OCI-M2 (cell line): ENCODE measurements around the gene AEN.

Experiments used
- DNase-seq: peaks from one replicate; lab custom pipeline; 2025; ENCODE audit not compliant: unreplicated experiment; lab: John Stamatoyannopoulos, UW

Gene AEN

DNA sequence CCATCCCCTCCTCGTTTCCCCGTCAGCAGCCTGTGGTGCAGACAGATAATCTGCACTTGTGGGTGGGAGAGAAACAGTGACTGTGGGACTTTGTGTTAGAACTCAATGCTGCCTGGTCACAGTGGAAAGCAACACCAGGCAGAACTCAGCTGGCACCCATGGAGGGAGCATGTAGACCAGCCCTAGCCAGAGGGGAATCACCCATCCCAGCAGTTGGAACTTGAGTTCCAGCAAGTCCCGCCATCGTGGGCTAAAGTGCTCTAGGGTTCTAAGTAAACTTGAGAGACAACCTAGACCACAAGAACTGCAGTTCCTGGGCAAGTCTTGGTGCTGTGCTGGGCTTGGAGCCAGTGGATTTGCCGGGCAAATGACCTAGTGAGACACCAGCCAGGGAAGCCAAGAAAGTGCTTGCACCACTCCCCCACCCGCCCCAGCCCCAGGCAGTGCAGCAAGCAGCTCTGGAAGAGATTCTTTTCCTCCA is 42.0 kb downstream of the AEN start:
- DNase-seq = no peak

DNA sequence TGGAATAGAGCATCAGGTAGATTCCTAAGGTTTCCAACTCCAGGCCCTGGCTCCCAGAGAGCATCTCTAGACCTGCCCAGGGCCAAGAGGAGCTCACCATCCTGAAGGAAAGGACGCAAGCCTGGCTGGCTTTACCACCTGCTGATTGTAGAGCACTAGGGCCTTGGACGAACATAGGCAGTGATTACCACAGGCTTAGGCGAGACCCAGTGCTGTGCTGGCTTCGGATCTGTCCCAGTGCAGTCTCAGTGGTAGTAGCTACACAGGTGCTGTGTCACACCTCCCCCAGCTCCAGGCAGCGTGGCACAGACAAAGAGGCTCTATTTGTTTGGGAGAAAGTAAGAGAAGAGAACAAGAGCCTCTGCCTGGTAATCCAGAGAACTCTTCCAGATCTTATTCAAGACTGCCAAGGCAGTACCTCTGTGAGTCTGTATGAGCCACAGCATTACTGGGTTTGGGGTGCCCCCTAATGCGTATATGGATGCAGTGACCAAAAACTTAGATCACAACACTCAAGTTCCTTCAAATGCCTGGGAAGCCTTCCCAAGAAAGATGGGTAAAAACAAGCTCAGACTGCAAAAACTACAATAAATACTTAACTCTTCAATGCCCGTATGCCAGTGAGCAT is 43.1 kb downstream of the AEN start:
- no peak for DNase-seq

DNA sequence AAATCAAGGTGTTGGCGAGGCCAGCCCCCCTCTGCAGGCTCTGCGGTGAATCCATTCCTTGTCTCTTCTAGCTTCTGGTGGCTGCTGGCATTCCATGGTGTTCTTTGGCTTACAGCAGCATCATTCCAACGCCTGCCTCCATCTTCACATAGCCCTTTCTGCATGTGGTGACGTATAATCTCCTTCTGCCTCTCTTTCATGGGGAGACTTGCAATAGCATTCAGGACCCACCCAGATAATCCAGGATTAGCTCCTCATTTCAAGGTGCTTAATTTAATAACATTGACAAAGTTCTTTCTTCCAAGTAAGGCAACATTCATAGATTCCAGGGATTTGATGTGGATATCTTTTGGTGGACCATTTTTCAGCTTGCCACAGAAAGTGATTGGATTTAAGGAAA is 53.5 kb downstream of the AEN start:
- no peak for DNase-seq

DNA sequence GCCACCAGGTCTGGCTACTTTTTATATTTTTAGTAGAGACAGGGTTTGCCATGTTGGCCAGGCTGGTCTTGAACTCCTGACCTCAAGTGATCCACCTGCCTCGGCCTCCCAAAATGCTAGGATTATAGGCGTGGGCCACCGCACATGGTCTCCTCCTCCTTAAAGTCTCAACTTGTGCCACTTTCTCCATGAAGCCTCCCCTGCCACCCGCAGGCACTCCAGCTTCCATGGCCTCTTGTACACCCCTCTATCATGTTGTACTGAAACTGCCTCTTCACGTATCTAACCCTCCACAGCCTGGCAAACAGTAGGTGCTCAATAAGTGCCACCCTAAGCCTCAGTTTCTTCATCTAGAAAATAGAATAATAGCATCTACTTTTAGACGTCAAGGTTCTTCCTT is 57.6 kb downstream of the AEN start:
- DNase-seq = no peak

DNA sequence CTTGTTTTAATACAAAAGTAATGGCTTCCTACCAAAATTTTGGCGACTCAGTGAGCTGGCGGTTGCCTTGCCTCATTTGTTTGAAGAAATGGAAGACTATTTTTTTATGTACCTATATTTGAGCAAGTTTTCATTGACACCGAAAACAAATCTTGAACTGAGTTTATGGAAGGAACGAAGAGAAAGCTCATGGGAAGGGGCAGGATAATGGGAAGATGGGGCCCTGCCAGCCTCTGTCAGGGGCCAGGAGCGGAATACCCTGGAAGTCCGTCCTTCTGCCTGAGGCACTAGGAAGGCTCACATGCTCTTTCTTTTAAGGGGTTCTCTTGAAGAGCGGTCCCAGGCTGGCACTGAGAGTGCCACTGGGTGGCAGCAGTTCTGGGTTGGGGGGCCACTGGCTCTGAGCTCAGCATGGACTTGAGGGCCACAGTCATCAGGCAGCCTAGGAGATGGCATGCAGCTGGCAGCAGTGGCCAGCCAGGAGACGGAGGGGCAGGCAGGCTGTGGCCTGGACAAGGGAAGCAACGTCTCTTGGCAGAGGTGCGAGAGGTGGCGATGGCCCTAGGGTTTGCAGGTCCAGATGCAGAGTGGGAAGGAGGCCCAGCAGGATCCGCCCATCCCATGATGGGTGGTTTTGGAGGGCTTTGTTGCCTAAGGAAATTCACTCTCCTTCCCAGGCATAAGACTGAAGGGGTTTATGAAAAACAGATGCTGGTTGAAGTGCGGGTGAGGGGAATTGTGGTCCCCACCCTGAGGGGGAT is 59.3 kb downstream of the AEN start:
- DNase-seq = no peak

DNA sequence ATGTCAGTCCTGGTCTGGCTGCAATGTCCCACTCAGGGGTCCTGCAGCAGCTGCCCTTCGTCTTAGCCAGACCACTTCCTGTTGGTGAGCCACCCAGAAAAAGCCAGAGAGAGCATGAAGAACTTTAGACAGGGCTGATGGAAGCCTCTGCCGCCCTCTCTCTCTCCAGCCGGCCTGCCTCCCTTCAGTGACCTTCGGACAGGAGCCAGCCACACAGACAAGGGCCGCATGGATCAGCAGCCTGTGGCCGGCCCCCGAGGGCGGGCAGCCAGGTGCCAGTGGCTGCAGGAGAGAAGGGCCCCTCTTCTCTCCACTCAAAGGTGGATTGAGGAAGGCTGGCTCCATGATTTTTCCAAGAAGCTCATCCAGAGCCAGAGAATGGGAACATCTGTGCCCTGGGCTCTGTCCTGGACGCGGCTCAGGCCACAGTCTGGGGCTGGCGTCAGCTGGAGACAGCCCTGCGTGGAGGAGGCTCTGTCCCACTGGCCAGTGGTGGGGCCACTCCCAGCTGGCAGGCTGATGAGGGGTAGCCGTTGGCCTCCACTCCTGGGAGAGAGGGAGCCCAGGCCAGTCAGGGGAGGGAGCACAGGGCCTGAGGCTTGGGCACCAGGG is 60.6 kb downstream of the AEN start:
- no peak for DNase-seq
